GM18517 (cell line): ENCODE data around the gene RBM8A.

Experiments used
- ATAC-seq: cut with Tn5 transposase; IDR thresholded peaks from one replicate; pipeline ENCODE4 v1.9.1; 2021; ENCODE audit warnings: mild to moderate bottlenecking, moderate library complexity; ENCODE audit not compliant: unreplicated experiment

Gene RBM8A

DNA sequence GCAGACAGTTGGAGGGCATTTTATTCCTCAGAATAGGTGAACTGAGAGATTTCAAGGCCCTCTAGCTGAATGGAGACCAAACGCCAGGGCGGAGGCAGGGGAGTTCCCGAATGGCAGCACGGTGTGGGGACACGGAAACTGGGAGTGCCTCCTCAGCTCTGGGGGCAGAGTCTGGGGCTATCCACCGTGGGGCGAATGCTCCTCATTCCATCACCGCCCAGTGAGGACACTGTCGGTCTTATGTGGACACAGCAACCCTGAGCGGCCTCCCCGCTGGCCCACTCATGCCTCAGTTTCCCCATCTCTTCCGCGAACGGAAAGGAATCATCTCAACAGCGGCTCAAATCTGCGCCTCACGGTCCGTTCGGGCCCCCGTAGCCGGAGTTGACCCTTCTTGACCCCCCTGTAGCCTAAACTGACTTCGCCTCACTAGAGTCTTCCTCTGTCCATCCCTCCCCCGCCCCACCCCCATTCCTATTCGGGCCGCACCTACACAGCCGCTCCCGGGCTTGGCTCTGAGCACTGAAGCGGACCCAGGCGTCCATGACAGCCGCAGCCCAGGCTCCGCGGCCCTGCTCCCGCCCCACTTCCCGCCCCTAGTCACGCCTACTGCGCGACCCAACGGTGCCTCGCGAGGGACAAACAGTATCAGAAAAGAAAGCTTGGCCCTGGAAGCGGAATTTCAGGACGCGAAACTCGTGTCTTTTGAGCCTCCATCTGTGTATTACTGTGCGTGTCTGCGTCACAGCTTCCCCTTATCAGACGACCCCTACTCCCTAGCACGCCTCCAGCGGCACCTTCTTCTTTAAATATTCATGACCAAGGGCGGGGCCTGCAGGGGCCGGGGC is 8.9 kb downstream of the RBM8A start, which contains the start of gene PEX11B:
Gene PEX11B (minus strand): TSS at position 574 of the 848 bp plus-strand sequence. CDS start 29 bp downstream, at position 545.
- ATAC-seq: peak; percentile 55

DNA sequence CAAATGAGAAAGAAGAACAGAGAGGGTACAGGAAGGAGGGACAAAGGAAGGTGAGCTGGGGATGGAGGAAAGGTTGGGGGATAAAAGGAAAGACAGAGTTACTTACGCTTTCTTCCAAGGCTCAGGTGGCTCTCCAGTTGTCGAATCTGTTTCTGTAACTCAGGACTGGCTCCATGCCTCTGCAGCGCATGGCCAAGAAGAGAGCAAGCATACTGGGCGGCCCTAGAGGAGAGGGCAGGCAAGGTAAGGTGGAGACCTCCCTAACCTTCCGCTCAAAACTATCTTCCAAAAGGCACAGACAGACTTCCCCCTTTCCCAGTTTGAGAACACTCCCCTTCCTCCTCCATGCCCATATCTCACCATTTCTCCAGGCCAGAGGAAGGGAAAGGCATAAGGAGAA is 9.7 kb downstream of the RBM8A start:
- no peak for ATAC-seq

DNA sequence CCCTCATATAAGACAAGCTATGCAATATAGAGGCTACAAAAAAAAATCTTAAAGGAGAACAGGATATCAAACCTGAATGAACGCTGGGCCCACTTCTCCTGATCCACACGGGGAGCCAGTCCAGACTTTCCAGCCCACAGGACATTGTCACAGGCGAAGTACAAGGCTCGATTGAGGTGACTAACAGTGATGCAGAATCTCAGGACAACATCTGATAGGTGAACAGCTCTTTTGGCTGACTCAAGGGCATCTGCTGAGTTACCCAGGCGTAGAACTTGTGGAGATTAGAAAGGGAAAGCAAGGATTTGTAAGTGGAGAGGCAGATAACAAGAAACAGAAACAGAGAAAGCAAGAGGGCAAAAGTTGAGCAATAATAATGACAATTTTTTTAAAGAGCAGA is 10.5 kb downstream of the RBM8A start:
- no peak for ATAC-seq

DNA sequence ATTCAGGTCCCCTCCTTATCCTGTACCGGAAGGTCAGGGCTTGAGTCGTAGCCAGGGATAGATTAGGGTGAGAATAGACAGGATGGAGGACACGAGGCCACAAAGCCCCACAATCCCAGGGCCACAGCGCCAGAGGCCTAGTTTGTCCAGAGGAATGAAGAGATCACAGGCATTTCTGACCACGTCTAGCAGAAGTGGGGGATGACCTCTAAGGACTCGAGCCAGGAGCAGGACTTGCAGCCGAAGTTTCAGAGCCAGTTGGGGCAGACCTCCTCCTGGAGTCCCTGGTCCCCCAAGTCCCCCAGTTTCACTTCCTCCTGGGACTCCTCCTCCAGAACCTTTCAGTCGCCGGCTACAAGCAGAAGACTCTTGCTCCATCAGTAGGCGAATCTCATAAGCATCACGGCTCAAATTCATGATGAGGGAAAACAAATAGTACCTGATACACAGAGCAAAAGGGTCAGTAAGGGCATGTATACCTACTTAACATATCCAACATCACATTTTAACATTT is 15.1 kb downstream of the RBM8A start:
- ATAC-seq: no peak

DNA sequence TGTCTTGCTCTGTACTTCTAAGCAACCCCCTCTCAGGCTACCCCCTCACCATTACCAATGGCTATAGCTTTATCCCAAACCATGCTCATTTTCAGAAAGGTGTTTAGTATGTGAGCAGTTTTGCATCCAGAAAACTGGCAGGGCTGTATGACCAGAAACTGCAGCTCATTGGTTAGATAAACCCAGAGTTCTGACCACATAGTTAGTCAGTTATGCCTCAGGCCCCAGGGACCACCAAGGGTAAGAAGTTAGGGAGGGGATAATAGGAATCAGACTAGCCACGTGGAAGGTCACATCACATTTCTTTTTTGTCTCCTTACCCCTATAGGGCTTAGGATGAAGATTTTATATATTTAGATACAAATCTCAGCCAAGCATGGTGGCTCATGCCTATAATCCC is 18.6 kb downstream of the RBM8A start:
- no peak for ATAC-seq

DNA sequence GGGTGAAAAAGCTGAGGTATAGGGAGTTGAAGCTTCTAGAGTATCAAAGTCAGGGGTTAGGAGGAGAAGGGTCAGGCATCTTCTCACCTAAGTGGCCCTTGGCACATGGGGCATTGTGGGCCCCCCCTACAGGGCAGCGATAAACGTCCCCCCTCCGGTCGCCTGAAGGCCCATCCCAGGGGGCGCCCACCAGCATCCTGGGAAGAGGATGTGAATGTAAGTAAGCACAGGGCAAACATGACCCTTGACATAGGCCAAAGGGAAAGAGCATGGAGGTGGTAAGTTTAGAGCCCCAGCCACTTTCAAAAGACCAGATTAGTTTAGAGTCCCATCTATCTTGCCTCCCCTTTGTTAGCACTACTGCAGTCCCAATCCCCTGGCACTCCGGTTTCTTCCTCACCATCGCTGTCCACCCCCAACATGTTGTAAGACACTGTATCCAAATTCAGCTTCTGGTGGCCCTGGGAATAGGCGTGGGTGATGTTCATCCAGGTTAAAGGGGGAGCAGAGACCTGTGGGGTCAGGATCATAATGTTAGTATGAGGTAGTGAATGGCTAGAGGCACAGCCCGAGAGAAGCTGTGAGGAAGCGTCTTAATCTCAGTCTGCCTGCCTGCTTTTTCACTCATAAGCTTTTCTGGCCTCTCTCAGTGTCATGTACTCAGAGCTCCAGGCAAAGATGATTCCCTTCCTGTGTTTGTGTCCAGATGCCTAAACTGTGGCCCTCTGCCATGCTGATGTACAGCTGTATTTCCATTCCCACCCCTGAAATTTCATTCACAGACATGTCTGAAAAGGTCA is 20.1 kb downstream of the RBM8A start:
- no peak for ATAC-seq

DNA sequence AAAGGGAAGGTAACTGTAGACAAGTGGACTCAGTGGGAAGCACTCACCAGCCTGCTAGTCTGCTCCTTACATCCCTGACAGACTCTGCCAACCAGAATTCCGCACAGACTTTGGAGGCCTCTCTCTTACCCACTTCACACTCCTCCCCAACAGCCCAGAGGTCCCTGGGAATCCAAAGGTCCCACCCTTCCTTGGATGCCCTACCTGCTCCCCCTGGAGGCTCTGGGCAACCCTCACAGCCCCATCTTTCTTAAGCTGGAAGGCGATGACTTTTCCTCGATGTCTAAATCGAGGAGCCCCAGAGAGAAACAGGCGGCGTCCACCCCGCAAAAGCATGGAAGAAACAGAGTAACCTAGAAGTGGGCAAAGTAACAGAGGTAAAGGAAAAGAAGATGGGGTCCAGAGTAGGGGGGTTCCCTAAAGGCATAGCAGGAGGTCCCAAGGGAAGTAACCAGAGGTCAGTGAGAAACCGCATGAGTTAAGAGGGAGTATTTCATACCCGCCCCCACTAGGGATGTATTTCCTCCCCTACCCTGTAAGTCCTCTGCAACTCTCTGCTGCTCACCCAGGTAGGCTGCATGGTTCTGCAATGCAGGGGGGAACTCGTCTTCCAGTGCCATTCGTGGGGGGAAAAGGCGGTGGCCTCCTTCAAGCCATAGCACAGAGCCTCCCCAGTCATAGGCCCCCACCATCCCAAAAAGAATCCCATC is 25.8 kb downstream of the RBM8A start:
- no peak for ATAC-seq

DNA sequence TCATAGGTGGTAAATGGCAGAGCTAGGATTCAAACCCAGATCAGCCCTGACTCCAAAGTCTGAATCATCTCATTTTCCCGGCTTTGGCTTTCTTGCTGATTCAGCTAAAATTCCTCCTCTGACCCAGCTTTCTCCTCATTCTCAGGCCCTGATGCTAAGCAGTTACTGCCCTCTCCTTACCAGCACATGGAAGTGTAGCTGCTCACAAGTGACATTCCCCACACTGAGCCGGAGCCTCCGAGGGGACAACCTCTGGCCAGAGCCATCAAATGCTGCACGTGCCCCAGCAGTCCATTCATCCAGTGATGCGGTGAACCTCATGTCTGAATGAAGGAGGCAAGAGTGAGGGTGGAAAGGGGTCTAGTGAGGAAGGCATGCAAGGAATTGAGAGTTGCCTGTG is 28.5 kb downstream of the RBM8A start:
- no peak for ATAC-seq

DNA sequence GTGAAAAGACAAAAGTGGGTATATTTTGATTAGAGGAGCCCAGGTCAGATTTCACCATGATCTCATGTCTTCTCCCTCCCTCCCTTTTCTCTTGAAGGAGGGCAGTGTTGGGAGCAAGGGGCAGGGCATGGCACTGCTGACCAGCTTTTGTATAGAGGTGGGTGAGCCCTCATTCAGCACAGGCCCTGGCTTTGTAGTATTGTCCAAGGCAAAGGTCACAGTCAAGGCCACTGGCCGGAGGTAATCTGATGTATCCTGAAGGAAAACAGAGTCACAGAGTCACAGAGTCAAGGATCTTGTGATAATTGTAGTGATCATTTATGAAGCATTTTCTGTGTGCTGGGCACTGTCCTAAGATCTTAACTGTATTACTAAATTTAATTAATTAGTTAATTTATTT is 29.3 kb downstream of the RBM8A start:
- no peak for ATAC-seq

DNA sequence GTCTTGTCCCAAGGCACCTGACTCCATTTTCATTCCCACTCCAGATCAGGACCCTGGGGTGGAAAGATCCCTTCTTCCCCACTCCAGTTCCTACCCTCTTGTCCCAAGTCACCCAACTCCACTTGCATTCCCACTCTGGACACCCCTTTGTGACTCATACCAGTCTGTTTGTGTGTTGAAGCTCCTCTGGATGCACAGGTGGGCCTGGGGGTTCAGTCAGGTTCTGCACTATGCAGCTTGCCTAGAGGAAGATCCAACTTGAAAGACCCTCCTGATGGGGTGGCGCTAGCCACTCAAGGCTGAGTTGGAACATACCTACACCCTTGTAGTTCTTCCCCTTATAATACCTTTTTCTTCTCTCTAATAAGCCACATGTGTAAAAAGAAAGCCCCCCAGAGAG is 31.8 kb downstream of the RBM8A start:
- no peak for ATAC-seq

DNA sequence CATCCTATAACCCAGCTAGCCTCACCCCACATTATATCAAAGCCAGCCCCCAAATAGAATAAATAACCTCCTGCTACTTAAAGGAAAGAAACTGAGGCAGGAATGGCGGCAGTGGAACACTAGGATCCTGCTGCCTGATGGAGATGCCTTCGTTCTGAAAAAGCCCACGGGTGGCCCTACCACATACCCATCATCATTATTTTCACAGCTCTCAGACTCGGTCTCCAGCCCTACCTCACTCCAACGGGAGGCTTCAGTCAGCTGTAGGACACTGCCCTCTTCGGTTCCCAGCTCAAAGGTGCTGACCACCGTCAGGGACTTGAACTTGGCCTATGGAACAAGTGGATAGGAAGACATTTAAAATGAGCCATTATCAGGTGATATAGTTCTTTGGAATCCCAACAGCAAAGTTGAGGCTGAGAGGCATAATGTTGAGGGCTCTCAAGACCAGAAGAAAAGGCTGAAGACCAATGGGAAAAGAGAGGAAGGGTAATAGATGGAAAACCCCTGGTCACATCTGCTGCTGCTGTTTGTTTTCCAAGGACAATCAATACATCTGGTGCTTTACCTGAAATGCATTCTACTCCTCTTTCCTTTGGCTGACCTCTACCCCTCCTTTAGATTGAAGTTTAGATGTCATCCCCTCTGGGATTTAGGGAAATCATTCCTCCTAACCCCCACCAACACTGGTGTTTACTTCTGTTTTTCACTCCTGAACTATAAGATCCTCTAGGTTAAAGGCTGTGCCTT is 33.8 kb downstream of the RBM8A start:
- ATAC-seq: no peak

DNA sequence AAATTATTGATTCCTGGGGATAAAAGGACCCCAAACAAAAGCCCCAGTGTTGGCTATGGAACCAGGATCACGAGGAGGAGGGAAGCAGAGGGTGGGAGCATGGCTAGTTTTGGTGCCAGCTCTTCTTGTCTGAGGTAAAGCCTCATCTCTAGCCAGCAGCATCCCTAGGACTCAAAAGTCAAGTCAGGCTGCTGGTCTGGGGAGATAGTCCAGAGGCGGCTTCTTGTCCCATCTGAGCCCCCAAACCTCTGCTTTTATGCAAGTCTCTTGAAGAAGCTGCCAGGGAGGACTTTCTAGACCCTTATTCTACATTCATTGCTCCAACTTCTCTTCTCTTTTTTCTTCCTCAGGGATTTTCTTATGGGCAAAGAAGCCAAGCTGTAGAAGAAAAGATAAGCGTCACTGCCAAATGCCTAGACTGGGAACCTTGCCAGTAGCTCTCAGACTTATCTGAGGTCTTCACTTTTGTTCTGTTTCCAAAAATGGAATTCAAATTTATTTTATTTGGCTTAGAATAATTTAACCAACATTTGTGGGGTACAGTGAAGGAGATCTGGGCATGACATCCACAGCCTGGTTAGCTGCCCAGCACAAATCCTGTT is 34.7 kb downstream of the RBM8A start:
- no peak for ATAC-seq

DNA sequence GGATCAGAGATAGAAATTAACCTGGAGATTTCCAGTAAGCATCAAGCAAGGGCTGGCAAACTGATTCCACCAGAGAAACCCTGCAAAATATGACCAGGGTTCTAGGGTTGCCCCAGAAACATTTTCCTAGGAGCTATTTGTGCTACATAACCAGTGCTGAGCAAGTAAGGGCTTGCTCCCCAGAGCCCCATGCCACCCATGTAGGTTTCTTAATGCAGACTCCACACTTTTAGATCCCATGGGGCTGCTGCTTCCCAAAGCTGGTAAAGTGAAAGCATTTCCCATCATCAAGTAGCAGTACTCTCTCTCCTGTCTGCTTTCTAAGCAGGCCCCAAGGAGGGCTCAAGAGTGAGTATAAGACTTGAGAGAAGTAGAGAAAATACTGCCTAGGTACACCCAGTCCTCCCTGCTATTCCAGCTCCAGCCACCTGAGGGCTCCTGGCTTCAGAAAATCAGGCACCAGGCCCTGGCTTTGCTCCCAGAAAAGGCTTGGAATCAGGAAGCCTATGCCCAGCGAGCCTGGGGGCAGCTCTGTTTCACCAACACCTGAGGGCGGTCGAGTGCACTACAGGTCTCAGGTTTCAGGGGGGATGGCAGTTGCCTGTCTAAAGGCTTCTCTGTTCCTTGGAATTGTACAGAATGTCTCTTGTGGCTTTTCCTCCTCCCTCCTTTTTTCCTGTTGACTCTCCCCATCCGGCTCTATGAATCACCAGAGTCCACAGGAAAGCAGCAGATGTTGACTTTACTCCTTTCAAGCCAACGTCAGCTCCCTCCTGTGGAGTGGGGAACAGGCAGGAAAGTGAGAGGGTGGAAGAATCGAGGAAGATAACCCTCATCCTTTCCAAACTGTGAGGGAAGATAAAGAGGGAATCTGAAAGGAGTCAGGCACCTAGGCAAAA is 35.4 kb downstream of the RBM8A start:
- no peak for ATAC-seq

DNA sequence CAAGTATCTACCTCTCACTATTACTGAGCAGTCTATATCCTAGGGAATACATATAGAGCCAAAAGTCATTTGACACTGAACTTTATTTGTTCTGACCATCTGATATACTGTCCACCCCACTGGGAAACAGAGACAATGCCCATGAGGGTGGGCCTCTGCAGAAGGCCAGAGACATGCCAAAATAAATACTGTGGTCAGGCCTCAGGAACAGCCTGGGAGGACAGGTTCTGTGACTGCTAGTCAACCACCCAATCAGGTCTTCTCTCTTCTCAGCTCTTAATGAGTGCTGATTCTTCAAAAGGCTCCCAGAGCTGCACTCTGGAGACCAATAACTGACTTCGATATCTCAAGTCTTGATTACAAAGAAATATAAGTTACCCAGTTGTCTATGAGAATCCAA is 36.1 kb downstream of the RBM8A start:
- ATAC-seq: no peak

DNA sequence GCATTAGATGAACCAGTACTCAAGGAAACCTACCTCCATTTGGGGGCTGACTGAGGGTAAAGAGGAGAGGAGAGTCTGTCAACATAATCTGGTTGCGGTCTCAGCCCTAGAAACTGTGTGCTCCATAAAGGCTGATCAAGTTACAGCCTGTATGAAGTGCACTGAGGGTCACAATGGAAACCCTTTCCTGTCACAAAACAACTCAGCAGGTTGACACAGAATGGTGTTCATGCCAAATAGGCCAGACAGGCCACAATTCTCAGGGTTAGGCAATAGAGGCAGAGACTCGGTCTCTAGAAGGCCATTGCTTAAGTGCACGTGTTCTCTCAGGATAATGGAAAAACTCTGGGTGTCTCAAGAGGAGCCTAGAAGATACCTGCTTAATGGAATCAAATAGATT is 37.6 kb downstream of the RBM8A start:
- ATAC-seq: no peak

DNA sequence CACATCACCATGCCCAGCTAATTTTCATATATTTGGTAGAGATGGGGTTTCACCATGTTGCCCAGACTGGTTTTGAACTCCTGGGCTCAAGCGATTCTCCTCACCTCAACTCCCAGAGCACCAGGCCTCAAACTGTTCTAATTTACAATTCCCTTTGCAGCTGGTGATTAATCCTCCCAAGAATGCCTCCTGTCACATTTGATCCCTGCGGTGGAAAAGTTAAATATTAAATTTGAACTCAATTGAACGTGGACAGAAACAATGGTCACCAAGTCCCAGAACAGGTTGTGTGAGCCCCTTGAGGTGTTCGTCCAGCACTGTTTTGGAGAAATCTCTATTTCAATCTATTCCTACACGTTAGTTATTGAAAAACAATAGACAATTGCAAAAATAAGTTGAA is 39.7 kb downstream of the RBM8A start:
- no peak for ATAC-seq

DNA sequence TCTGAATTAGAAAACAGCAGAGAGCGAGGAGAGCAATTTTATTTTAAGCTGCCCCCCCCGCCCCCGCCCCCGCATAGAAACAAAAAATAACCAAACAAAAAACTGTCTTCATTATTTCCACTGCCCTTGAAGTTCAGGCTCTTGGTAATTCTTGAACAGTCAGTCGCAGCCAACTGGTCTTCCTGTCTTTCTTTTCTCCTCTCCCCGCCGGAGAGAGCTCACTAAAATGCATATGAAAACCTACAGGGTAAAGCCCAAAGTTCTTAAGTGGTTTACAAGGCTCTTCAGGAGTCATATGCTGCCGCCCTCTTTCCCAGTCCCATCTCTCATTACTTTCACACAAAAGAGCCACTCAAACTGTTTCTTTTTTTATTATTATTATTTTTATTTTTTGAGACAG is 40.5 kb downstream of the RBM8A start:
- ATAC-seq: no peak

DNA sequence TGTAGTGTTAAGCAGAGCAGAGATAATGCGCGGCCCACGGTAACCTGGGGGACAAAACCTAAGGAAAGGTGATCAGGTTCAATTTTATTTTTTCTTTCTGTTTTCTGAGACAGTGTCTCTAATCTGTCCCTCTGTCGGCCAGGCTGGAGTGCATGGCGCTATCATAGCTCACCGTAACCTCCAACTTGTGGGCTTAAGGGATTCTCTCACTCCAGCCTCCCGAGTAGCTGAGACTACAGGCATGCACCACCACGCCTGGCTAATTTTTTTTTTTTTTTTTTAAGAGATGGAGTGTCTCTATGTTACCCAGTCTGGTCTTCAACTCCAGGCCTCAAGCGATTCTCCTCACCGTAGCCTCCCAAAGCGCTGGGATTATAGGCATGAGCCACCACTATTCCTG is 40.9 kb downstream of the RBM8A start:
- no peak for ATAC-seq

DNA sequence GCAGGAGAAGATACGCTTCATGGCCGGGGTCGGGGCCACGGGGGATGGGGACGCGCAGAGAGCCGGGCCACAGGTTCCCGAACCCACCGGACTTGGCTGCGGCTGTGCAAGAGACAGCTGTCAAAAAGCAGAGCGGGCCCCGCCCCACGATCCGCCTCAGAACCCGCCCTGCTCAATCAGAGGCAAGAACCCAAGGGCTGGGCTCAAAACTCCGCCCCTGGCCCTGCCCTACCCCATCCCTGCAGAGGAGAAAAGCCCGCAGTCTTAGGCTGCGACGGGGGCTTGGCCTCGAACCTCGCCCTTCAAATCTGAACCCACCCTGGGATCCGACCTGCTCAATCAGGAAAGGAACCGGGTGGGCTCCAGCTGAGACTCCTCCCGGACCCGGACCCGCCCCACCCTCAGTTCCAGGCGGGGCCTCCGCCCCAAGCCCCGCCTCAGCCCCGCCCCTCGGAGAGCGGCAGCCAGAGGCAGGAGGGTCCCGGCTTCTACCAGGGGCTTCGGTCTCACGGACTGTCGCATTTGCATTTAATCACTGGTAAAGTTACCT is 41.5 kb downstream of the RBM8A start, which contains the start of gene ANKRD35:
Gene ANKRD35 (minus strand): TSS at position 129 of the 550 bp plus-strand sequence. CDS start 108 bp downstream, at position 21.
- peak; percentile 97 for ATAC-seq
